ENCODE results near the gene KIF26B.
"Not testable (repeated sequence)": the region's sequence is repeated elsewhere in the genome, so short reads cannot be mapped to it uniquely, and the experiment has no call there.

KIF26B gene

DNA sequence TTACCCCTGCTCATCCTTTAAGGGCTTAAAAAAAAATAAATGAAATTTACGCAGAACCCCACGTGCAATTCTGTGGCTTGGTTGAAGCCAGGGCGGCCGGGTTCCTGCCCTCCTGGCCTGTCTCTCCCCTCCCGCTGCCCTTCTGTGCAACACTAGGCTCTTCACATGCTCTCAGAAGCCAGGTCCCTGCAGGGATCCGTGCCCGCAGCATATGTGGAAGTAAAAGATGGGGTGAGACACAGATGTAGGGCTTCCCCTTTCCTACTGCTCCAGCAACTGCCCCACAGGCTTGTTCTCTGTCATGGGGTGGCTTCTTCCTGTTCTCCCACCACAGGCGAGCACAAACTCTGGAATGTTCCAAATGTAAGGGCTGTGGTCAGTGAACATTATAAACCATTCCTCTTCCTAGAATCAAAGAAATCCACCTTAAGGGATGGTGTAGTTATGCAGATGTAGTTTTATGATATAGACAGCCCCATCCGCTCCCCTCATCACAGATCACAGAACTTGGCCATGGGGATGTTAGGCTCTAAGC, 535.4 kb downstream of the KIF26B start:
- peak; percentile 12 for DNase-seq

DNA sequence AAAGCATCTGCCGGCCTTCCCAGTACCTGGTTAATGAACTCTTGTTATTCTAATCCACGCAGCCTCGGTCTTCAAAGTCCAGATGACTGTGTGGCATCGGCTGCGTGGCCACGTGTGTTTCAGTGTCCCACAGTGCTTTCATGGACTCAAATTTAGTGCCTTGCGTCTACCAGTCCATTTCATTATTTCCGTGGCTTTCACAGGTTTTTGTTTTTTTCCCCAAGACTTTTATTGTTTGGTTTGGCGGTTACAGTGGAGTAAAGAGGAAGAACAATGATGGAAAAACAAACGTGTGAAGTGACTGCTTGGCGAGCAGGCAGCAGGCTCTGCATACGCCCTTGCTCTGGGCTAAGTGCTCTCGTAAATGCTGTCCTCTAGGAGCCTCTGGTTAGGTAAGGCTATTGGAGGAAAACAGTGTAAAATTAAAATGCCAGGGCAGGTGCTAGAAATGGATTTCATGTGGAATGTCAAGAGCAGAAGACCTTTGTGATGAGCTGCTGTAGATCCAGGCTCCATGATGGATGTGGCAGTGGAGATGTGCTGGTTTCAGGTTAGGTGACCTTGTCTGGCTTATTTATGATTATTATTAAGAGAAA, 536.3 kb downstream of the KIF26B start:
- DNase-seq: no peak

GRCh38 chr1:245691897-245692296, 537.1 kb downstream of the KIF26B start:
- DNase-seq: no peak

DNA sequence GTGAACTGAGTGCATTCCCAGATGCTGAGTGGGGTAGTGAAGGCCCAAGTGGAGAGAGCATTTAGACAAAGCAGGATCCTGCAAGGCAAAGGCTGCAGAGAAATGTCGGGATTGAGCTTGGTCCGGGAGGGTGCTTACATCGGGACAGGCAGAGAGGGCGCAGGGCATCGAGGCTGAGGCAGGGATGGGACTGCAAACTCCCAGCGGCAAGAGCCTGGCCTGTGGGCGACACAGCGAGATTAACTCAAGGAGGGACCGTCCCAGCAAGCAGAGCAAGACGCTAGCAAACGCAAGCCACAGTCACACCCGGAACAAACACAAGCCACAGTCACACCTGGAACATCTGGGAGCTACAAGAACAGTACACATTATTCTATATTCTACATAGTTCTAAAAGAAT, 537.5 kb downstream of the KIF26B start:
- DNase-seq: no peak

- no peak for DNase-seq
Measured at GRCh38 chr1:245693116-245693793, 538.5 kb downstream of the KIF26B start.

DNA sequence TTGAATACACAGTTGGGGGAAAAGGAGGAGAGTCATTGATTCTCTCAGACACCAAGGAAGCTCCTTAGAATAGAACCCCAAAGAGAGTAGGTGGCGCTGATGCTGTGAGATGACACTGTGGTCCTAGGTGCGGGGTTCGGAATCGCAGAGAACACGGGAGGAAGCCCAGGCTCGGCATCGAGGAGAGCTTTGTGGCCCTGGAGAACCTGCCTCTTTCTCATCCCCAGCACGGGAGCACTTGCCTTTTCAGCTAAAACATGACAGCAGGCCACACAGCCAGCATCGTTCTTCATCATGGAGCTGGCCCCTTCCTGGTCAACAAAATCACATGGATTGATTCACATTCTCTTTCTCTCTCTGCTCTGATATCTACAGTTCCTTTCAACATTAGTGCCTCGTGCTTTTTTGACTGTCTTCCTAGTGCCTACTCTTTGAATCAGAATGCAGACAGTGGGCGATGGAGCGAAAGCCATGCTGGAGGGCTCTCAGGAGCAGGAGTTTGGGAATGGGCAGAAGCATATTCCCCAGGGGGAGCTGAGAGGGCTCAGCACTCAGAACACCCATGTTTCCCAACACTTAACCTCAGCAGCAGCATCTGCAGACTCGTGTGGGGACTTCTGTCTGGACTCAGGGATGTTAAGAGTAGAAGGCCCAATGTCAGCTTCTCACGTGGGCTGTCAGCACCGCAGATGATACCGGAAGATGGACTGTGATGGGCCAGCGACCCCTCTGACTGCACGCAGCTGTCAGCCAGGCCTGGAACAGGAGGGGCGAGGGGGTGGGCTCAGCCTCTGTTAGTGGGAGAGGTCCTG, 539.4 kb downstream of the KIF26B start:
- DNase-seq: no peak

DNA sequence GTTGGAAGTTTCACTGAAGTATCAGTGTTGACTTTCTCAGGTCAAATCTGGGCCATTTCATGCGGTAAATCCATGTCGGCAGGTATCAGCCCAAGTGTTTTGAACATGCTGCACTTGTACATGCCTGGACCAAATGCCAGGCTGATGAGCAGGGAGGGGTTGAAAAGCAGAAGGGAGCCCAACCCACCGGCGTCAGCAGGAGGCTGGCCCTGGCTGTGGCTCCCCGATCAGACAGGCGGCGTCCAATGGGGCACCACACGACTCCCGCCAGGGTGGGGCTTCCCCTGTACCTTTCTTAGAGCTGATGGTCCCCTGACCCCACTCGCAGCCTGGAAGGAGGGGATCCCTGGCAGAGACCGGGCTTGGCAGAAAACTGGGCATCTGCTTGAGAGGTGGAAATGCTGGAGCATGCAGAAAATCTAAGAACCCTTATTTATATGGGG, 540.0 kb downstream of the KIF26B start:
- DNase-seq: no peak

- DNase-seq: no peak
Measured at GRCh38 chr1:245695211-245695610, 540.4 kb downstream of the KIF26B start.

DNA sequence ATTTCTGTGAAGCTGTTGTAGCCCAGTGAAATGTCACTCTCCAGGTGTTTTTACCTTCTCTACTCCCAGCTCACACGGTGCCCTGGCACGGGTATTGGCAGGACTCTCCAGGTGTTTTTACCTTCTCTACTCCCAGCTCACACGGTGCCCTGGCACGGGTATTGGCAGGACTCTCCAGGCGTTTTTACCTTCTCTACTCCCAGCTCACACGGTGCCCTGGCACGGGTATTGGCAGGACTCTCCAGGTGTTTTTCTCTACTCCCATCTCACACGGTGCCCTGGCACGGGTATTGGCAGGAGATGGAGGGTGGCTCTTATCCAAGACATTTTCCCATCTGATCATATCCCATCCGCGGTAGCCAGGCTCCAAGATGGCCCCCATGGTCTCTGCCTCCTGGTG, 540.9 kb downstream of the KIF26B start:
- not testable (repeated sequence) for DNase-seq

DNA sequence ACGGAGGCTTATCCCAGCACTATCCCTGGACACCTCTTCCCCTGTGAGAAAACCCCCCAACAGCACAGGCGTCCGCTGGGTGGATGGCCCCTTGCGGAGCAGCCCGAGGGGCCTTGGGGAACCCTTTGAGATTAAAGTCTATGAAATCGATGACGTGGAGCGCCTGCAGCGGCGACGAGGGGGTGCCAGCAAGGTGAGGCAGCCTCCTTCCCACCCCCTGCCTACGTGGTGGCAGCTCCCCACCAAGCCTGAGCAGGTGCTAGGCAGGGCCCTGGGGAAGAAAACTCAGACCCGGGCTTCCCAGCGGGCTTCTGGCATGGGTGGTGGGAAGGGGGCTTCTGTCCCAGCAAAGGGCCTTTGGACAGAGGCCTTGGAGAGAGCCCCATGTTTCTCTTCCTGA, 543.3 kb downstream of the KIF26B start:
- DNase-seq: no peak

GRCh38 chr1:245698860-245699259, 544.1 kb downstream of the KIF26B start:
- DNase-seq: no peak

DNA sequence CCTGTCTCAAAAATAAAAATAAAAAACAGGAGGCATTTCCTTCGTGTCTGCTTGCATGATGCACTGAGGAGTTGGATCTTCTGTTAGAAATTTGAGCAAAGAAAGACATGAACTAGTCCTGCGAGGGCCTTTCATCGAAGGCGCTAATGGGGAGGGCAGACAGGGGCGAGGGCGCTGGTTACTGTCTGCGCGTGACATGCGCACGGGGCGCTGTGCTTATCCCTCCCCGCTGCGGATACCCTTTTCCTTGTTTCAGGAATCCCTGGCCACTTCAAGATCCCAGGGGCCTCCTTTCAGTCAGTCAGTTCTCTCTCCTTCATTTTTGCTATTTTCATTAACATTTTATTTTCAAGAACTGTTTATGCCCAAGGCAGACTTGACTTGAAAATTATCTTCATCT, 545.8 kb downstream of the KIF26B start:
- no peak for DNase-seq

- DNase-seq: no peak
Measured at GRCh38 chr1:245701631-245702030, 546.8 kb downstream of the KIF26B start.

- no peak for DNase-seq
Measured at GRCh38 chr1:245702346-245702745, 547.6 kb downstream of the KIF26B start.

GRCh38 chr1:245704341-245704740, 549.6 kb downstream of the KIF26B start:
- DNase-seq: no peak

DNA sequence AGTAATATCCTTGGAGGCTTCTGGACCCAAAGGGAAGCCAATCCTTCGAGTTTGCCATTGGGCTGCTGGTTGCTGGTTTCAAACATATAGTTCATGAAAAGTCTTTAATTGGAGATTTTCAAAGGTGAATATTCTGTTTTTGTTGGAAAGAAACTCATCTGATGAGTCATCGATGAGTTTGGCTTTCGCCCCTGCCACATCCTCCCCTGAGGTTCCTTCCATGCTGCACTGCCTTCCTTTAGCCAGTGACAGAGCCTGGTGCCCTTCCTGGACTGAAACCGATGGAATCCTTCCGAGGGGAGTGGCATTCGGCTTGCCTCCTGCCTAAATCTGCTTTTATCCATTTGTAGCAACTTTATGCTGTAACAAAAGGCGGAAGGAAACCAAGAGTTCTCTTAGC, 550.0 kb downstream of the KIF26B start:
- no peak for DNase-seq

GRCh38 chr1:245707941-245708340, 553.2 kb downstream of the KIF26B start:
- no peak for DNase-seq

GRCh38 chr1:245710961-245711903, 556.4 kb downstream of the KIF26B start:
- no peak for DNase-seq

DNA sequence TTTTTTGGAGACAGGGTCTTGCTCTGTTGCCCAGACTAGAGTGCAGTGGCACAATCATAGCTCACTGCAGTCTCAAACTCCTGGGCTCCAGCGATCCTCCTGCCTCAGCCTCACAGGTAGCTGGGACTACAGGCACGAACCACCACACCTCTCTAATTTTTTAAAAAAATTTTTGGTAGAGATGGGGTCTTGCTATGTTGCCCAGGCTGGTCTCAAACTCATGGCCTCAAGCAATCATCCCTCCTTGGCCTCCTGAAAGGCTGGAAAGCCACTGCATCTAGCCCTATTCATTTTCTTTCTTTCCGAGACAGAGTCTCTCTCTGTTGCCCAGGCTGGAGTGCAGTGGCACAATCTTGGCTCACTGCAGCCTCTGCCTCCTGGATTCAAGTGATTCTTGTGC, 559.2 kb downstream of the KIF26B start:
- not testable (repeated sequence) for DNase-seq

DNA sequence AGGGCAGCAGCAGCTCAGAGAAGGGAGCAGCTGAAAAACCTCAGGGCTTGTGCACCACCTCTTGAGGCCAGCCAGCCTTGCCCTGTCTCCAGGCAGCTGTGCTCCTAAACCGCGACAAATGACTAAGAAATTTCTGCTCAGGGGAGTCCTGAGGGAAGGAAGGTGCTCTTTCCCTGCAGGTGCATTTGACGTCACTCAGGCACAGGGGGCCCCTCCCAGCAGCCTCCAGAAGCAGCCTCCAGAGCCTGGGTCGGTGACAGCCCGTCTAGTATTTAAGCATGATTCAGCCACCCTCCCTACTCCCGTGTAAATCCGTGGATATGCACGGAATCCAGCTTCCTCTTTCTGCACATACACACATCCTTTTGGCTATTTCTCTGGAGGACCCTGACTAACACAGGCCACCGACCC, 560.5 kb downstream of the KIF26B start:
- DNase-seq: no peak

DNA sequence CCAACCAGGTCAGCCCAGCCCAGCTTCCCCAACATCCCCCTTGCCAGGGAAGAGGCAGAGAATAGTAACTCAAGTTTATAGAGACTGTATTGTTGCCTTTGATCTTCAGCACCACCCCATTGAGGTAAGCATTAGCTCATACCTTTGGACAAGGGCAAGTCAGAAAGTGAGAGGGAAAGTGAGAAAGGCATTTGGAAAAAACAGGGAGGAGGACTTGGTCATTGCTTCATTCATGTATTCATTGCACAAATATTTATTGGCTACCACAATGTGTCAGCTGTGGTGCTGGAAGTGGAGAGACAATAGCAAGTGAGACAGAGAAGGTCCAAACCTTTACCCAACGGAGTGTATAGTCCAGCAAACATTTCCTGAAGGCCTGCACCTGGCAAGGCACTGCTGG, 561.2 kb downstream of the KIF26B start:
- no peak for DNase-seq

- no peak for DNase-seq
Measured at GRCh38 chr1:245716561-245716960, 561.8 kb downstream of the KIF26B start.

- no peak for DNase-seq
Measured at GRCh38 chr1:245717611-245718010, 562.8 kb downstream of the KIF26B start.
